K562 (cell line): ENCODE measurements around the gene C2CD4C. TPM values are rescaled to one million over a fixed set of nuclear protein-coding genes. Genes with fewer than 3 reads are reported as not detected.

ENCODE experiments used
- ATAC-seq: fragments of 200-7000 bp; cut with Tn5 transposase; 3 replicates; pipeline ENCODE4 v1.9.1; 2020; ENCODE audit warnings: moderate library complexity
- BruUV-seq: library from RNA; stranded (reverse); fragments of 400-500 nt; replicated peaks from 2 replicates; lab custom pipeline; 2021; lab: Mats Ljungman, UMichigan
- CTCF ChIA-PET: fragments of 300-600 bp; formaldehyde crosslinking; extraction: SDS; loops from one replicate; lab custom pipeline; 2021; ENCODE audit warnings: low intra/inter-chr PET ratio; lab: Yijun Ruan, JAX
- POLR2A ChIA-PET: fragments of 300-600, 350-650 bp; sonication (Branson Sonifier 250); formaldehyde crosslinking; extraction: SDS; loops from one replicate; lab custom pipeline; 2021; ENCODE audit warnings: antibody characterized with exemption, inconsistent platforms; lab: Yijun Ruan, JAX
- DNase-seq, 4 experiments: peaks; one replicate each; pipeline versions ENCODE4 v3.0.0 to v3.0.0-alpha.2; 2011 to 2018; ENCODE audit warnings: low spot score in 3 of 4, mixed read lengths in 3 of 4; ENCODE audit errors: extremely low read depth in 1 of 4
- FAIRE-seq: peaks from 2 replicates; lab custom pipeline; 2011; peaks lifted over from hg19 to GRCh38; lab: Jason Lieb, UNC
- H2AFZ ChIP-seq: 2 replicates; pipeline ENCODE4 v1.6.0; 2011; ENCODE audit warnings: low read depth, low read length, control low read depth, inconsistent platforms
- H3K27ac ChIP-seq: fragments of 200-600 bp; 3 replicates; pipeline ENCODE4 v1.8.0; 2011; ENCODE audit warnings: low read depth, mild to moderate bottlenecking, control low read depth, inconsistent platforms, low read length, moderate library complexity, mixed read lengths; ENCODE audit errors: extremely low read depth
- H3K27me3 ChIP-seq, 2 experiments: fragments of 300-600 bp in 1 of 2; 2 replicates in 1 of 2; 3 replicates in 1 of 2; pipeline versions ENCODE4 v1.6.0 to v1.8.0; 2011; ENCODE audit warnings: inconsistent platforms in 2 of 2, low read length in 2 of 2, mild to moderate bottlenecking in 1 of 2, mixed read lengths in 1 of 2, moderate library complexity in 1 of 2; ENCODE audit not compliant: control insufficient read depth in 2 of 2, insufficient read depth in 2 of 2
- H3K36me3 ChIP-seq: fragments of 300-600 bp; 3 replicates; pipeline ENCODE4 v1.8.0; 2011; ENCODE audit warnings: mild to moderate bottlenecking, low read length, inconsistent platforms; ENCODE audit not compliant: control insufficient read depth, insufficient read depth
- H3K4me1 ChIP-seq, 2 experiments: fragments of 200-600 bp in 1 of 2; replicated peaks in 1 of 2; 2 replicates in 1 of 2; 3 replicates in 1 of 2; pipeline versions ENCODE4 v1.5.1 to v1.8.0; 2011; ENCODE audit warnings: inconsistent platforms in 2 of 2, low read length in 2 of 2, mild to moderate bottlenecking in 1 of 2, mixed read lengths in 1 of 2, moderate library complexity in 1 of 2; ENCODE audit not compliant: control insufficient read depth in 2 of 2, insufficient read depth in 2 of 2
- H3K4me2 ChIP-seq: 2 replicates; pipeline ENCODE4 v1.6.1; 2011; ENCODE audit warnings: low read length, control low read depth, inconsistent platforms, mixed read lengths; ENCODE audit not compliant: insufficient read depth
- H3K4me3 ChIP-seq: fragments of 200-600 bp; sonication (generic), shearing (Covaris generic); 2 replicates; pipeline ENCODE4 v1.5.1; 2016; ENCODE audit warnings: control low read depth, inconsistent platforms
- H3K79me2 ChIP-seq: fragments of 200-600 bp; 3 replicates; pipeline ENCODE4 v1.8.0; 2011; ENCODE audit warnings: low read length, inconsistent platforms; ENCODE audit not compliant: control insufficient read depth, insufficient read depth
- H3K9ac ChIP-seq, 2 experiments: 2 replicates each; pipeline versions ENCODE4 v1.6.0 to v1.6.1; 2011; ENCODE audit warnings: low read depth in 2 of 2, low read length in 2 of 2, control low read depth in 1 of 2, inconsistent platforms in 1 of 2, mild to moderate bottlenecking in 1 of 2, mixed read lengths in 1 of 2; ENCODE audit not compliant: insufficient read depth in 1 of 2
- H3K9me1 ChIP-seq: one replicate; pipeline ENCODE4 v1.6.0; 2011; ENCODE audit warnings: inconsistent platforms, mild to moderate bottlenecking, low read length, moderate library complexity; ENCODE audit not compliant: control insufficient read depth, insufficient read depth
- H3K9me3 ChIP-seq: replicated peaks from 2 replicates; pipeline ENCODE4 v1.5.1; 2011; ENCODE audit warnings: low read depth, low read length, inconsistent platforms; ENCODE audit not compliant: control insufficient read depth, insufficient read depth
- H4K20me1 ChIP-seq: replicated peaks from 2 replicates; pipeline ENCODE4 v1.6.1; 2011; ENCODE audit warnings: low read length, inconsistent platforms, mixed read lengths; ENCODE audit not compliant: control insufficient read depth, insufficient read depth
- NFYB ChIP-seq: IDR thresholded peaks from 2 replicates; pipeline ENCODE4 v1.6.1; 2011; ENCODE audit warnings: mild to moderate bottlenecking, moderate library complexity; ENCODE audit not compliant: insufficient read length; ENCODE audit errors: extremely low read depth
- SMAD2 ChIP-seq: fragments of 150-350 bp; IDR thresholded peaks from 2 replicates; pipeline ENCODE4 v1.6.1; 2014; ENCODE audit warnings: low read depth, mild to moderate bottlenecking, low read length
- ZMIZ1 ChIP-seq, 2 experiments: fragments of 150-350 bp in 1 of 2; IDR thresholded peaks; 2 replicates each; pipeline ENCODE4 v1.6.1; 2012 to 2016; ENCODE audit warnings: low read depth in 2 of 2, low read length in 2 of 2, mild to moderate bottlenecking in 1 of 2, moderate library complexity in 1 of 2
- ZNF121 ChIP-seq: sonication (generic); formaldehyde crosslinking; conservative IDR thresholded peaks from 2 replicates; pipeline ENCODE4 v1.8.0; 2022; ENCODE audit warnings: missing genetic modification reagents
- WGBS: fragments of 100-300 bp; shearing (Covaris generic); methylation state at CpG from one replicate; pipeline ENCODE4 v1.1.6; 2016; ENCODE audit warnings: low coverage, mixed read lengths; ENCODE audit not compliant: insufficient coverage; ENCODE audit errors: missing lambda C conversion rate; 5-methylcytosine and 5-hydroxymethylcytosine counted together
- in situ Hi-C: fragments of 300-500 bp; cut with MboI; formaldehyde crosslinking; loops from 4 replicates; pipeline ENCODE4 v1.15.0; 2018; ENCODE audit warnings: inconsistent platforms, mixed read lengths
- intact Hi-C: fragments of 100-400 bp; cut with micrococcal nuclease; formaldehyde crosslinking; loops from 2 replicates; pipeline ENCODE4 v1.14.2; 2022
- polyA plus RNA-seq, 8 experiments: library from polyadenylated mRNA; depleted of rRNA in 4 of 8; stranded (reverse) in 5 of 8; unstranded in 3 of 8; fragments of >200 nt; fragmentation: Nextera tagmentation in 2 of 8; fragmentation: Illumina TruSeq in 1 of 8; extraction: Ambion mirVana in 2 of 8; extraction: Trizol in 1 of 8; gene quantifications; 2 replicates each; pipeline versions ENCODE4 v1.2.1 to v1.2.3, GENCODE V29; 2011 to 2014; ENCODE audit warnings: inconsistent platforms in 1 of 8, missing spikeins in 1 of 8
- total RNA-seq, 7 experiments: library from RNA; depleted of rRNA in 6 of 7; stranded (reverse); fragments of >200 nt in 6 of 7; fragmentation: Illumina TruSeq in 2 of 7; extraction: Trizol in 2 of 7; gene quantifications; 2 replicates each; pipeline versions ENCODE4 v1.2.1 to v1.2.3, GENCODE V29; 2011 to 2021; ENCODE audit warnings: low replicate concordance in 1 of 7

C2CD4C gene
- total and polyA plus RNA-seq, 9 of the 15 experiments (the other 6 are each of a cell fraction or from before 2014, with no cell fraction given): 0.01 to 0.07 TPM; not detected in 7

GRCh38 chr19:374886-375235, 34.1 kb downstream of the C2CD4C start:
- Histone ChIP-seq H3K4me1 (peaks cover 0 to 49% of the 10 kb centered on the region in 2 experiments; a peak in 3 of 5 replicates), H4K20me1 (no peaks in the 10 kb centered on the region; the same call in 1 of the 2 replicates), H3K4me2 (no peak overlapping the region), H3K27ac (no peak overlapping the region), H3K9me3 (no peaks in the 10 kb centered on the region), H3K27me3 (peaks cover 49 to 77% of the 10 kb centered on the region in 2 experiments), H3K9ac (no peak overlapping the region), H3K9me1 (no peaks in the 10 kb centered on the region), H2AFZ (no peak overlapping the region), H3K79me2 (no peaks in the 10 kb centered on the region), H3K36me3 (no peaks in the 10 kb centered on the region), H3K4me3 (no peak overlapping the region)
- in situ Hi-C loops (no loop called here), intact Hi-C loops (no loop called here)
- ChIA-PET CTCF (no interaction called here), POLR2A (interaction anchor here (1.0 kb wide), 2 partner anchors 13 to 95 kb away, joined by 4 to 5 read pairs; no protein-coding TSS in a partner anchor)
- TF ChIP-seq SMAD2: no peak
- peak; percentile 12 for TF ChIP-seq NFYB
- DNase-seq: peak in 1 of 4 experiments; percentile 38
- ATAC-seq: no peak
- FAIRE-seq: no peak
- 5% methylated on average over 17 of the region's 17 CpGs for WGBS
- BruUV-seq: no TSS peak

- no peaks in the 10 kb centered on the region; the same call in 1 of the 2 replicates for H4K20me1 ChIP-seq
- POLR2A ChIA-PET: interaction anchor here (1.0 kb wide), 2 partner anchors 12 to 95 kb away, joined by 4 to 5 read pairs; no protein-coding TSS in a partner anchor
- H3K27ac ChIP-seq: no peak overlapping the region
- CTCF ChIA-PET: no interaction called here
- H3K9ac ChIP-seq: peak overlapping the region in 1 of 2 experiments; percentile 37; a peak in 1 of 4 replicates
- FAIRE-seq: no peak
- DNase-seq: peak in 2 of 4 experiments; percentile 61 to 63
- peaks cover 0 to 45% of the 10 kb centered on the region in 2 experiments; a peak in 3 of 5 replicates for H3K4me1 ChIP-seq
- intact Hi-C loops: no loop called here
- H3K9me1 ChIP-seq: no peaks in the 10 kb centered on the region
- no peaks in the 10 kb centered on the region for H3K9me3 ChIP-seq
- no peaks in the 10 kb centered on the region for H3K79me2 ChIP-seq
- H3K27me3 ChIP-seq: peaks cover 52 to 82% of the 10 kb centered on the region in 2 experiments
- ATAC-seq: no peak
- H2AFZ ChIP-seq: no peak overlapping the region
- H3K4me3 ChIP-seq: no peak overlapping the region
- in situ Hi-C loops: no loop called here
- no peak overlapping the region for H3K4me2 ChIP-seq
- no TSS peak for BruUV-seq
- no peaks in the 10 kb centered on the region for H3K36me3 ChIP-seq
- WGBS: 2% methylated on average over 23 of the region's 23 CpGs
- TF ChIP-seq ZMIZ1 (IDR thresholded peaks at IDR 0.05; ENCODE audit: low read depth in 2 of 2, low read length in 2 of 2) (no peak), ZNF121 (CRISPR knock-in tag) (no peak)
Measured at GRCh38 chr19:374183-374885, 34.6 kb downstream of the C2CD4C start.
